ENCODE results near the gene MRPS9.

Gene MRPS9

DNA sequence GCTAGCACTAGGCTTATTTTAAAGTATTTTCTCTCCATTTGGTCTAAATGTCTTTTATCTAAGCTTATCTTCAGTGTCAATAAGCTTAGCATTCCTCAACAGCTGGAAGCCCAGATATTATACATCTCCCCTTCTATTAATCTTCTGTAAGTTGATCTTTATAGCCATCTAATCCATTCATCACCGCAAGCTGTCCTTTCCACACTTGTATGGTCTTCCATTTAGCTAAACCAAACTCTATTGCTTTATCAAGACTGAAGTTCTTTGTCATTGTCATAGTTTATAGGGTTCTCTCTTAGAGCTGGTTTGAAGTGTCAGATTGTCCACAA lies 102.3 kb downstream of the MRPS9 start:
- Histone ChIP-seq H3K27ac (replicated peaks) (no peak overlapping the region), H3K4me3 (replicated peaks; ENCODE audit: insufficient read depth, low read length) (no peak overlapping the region), H3K27me3 (ENCODE audit: insufficient read depth, poor library complexity, severe bottlenecking) (peaks cover 24% of the 10 kb centered on the region)
- no peak for DNase-seq (ENCODE audit: low read depth in 1 of 2, low spot score in 1 of 2)
- TF ChIP-seq GABPA (IDR thresholded peaks at IDR 0.05; ENCODE audit: low read depth): no peak
- TF ChIP-seq SPI1 (IDR thresholded peaks at IDR 0.05; ENCODE audit: borderline replicate concordance, low read depth): no peak
- no peak for TF ChIP-seq POLR2AphosphoS5 (IDR thresholded peaks at IDR 0.05; ENCODE audit: low read depth)
- TF ChIP-seq CTCF (IDR thresholded peaks at IDR 0.05; ENCODE audit: insufficient read depth, low read length): no peak

DNA sequence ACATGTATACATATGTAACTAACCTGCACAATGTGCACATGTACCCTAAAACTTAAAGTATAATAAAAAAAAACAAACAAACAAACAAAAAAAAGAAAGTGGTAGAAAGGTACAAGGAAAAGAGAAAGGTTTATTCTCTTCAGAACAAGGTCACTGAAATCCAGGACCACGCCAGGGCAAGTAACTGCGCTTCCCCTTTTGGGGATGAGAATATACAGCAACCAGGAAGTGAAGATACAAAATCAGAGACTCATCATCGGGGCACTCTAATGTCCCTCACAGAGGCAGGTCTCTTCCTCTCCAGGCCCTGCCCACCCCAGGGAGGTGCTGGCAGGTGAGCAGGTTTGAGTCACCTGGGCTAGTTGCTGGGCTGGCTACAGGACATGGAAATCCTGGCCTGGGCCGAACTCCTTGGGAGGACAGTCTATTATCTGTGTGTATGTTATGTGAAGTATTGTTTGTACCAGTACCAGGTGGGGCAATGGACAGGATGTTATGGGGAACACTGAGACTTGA lies 103.3 kb downstream of the MRPS9 start:
- Histone ChIP-seq H3K4me3 (replicated peaks; ENCODE audit: insufficient read depth, low read length) (no peak overlapping the region), H3K27ac (replicated peaks) (no peak overlapping the region), H3K27me3 (ENCODE audit: insufficient read depth, poor library complexity, severe bottlenecking) (peaks cover 24% of the 10 kb centered on the region)
- DNase-seq (ENCODE audit: low read depth in 1 of 2, low spot score in 1 of 2): no peak
- TF ChIP-seq GABPA (IDR thresholded peaks at IDR 0.05; ENCODE audit: low read depth) (no peak), POLR2AphosphoS5 (IDR thresholded peaks at IDR 0.05; ENCODE audit: low read depth) (no peak), SPI1 (IDR thresholded peaks at IDR 0.05; ENCODE audit: borderline replicate concordance, low read depth) (peak; percentile 88), CTCF (IDR thresholded peaks at IDR 0.05; ENCODE audit: insufficient read depth, low read length) (no peak)
- TF ChIP-seq, protein P1, sequence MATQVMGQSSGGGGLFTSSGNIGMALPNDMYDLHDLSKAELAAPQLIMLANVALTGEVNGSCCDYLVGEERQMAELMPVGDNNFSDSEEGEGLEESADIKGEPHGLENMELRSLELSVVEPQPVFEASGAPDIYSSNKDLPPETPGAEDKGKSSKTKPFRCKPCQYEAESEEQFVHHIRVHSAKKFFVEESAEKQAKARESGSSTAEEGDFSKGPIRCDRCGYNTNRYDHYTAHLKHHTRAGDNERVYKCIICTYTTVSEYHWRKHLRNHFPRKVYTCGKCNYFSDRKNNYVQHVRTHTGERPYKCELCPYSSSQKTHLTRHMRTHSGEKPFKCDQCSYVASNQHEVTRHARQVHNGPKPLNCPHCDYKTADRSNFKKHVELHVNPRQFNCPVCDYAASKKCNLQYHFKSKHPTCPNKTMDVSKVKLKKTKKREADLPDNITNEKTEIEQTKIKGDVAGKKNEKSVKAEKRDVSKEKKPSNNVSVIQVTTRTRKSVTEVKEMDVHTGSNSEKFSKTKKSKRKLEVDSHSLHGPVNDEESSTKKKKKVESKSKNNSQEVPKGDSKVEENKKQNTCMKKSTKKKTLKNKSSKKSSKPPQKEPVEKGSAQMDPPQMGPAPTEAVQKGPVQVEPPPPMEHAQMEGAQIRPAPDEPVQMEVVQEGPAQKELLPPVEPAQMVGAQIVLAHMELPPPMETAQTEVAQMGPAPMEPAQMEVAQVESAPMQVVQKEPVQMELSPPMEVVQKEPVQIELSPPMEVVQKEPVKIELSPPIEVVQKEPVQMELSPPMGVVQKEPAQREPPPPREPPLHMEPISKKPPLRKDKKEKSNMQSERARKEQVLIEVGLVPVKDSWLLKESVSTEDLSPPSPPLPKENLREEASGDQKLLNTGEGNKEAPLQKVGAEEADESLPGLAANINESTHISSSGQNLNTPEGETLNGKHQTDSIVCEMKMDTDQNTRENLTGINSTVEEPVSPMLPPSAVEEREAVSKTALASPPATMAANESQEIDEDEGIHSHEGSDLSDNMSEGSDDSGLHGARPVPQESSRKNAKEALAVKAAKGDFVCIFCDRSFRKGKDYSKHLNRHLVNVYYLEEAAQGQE (IDR thresholded peaks at IDR 0.05; ENCODE audit: insufficient replicate concordance, low read depth): no peak

DNA sequence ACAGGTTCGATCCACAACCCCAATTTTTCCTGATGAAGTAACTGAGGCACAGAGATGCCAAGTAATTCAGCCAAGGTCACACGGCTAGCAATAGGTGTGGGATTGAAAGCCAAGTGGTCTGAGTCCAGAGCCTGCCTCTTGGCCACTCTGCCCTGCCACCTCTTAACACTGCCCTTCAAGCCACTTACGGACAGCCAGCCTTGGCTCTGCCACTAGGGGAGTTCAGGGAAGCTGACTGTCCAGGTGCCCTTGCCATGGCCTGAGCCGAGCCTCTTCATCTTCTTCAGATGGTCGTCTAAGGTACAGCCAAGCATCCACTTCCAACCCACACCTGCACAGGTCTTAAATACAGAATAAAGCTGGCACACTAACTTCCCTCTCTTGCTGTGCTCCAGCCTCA lies 104.4 kb downstream of the MRPS9 start:
- TF ChIP-seq POLR2AphosphoS5 (IDR thresholded peaks at IDR 0.05; ENCODE audit: low read depth): no peak
- TF ChIP-seq, protein P1 (IDR thresholded peaks at IDR 0.05; ENCODE audit: insufficient replicate concordance, low read depth): no peak
- TF ChIP-seq GABPA (IDR thresholded peaks at IDR 0.05; ENCODE audit: low read depth): no peak
- TF ChIP-seq CTCF (IDR thresholded peaks at IDR 0.05; ENCODE audit: insufficient read depth, low read length): no peak
- no peak for TF ChIP-seq SPI1 (IDR thresholded peaks at IDR 0.05; ENCODE audit: borderline replicate concordance, low read depth)
- Histone ChIP-seq H3K27me3 (ENCODE audit: insufficient read depth, poor library complexity, severe bottlenecking) (peaks cover 28% of the 10 kb centered on the region), H3K27ac (replicated peaks) (no peak overlapping the region), H3K4me3 (replicated peaks; ENCODE audit: insufficient read depth, low read length) (no peak overlapping the region)
- no peak for DNase-seq (ENCODE audit: low read depth in 1 of 2, low spot score in 1 of 2)

DNA sequence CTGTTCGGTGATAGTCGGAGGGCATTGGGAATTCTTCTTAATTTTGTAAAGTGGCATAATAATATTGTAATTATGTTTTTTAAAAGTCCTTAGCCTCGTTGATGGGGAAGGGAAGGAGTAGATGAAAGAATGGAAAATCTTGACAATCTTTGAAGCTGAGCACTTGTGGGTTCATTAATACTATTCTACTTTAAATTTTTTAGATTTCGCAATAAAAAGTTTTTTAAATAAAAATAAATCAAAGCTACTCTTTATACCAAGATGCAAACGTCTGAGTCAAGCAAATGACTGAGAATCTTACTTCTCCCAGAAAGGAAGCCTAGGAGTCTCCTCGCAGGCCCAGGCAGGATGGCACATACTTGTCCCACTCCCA lies 105.2 kb downstream of the MRPS9 start:
- TF ChIP-seq CTCF (IDR thresholded peaks at IDR 0.05; ENCODE audit: insufficient read depth, low read length): no peak
- no peak for TF ChIP-seq SPI1 (IDR thresholded peaks at IDR 0.05; ENCODE audit: borderline replicate concordance, low read depth)
- TF ChIP-seq POLR2AphosphoS5 (IDR thresholded peaks at IDR 0.05; ENCODE audit: low read depth): no peak
- TF ChIP-seq GABPA (IDR thresholded peaks at IDR 0.05; ENCODE audit: low read depth): no peak
- TF ChIP-seq, protein P1 (IDR thresholded peaks at IDR 0.05; ENCODE audit: insufficient replicate concordance, low read depth): no peak
- Histone ChIP-seq H3K27me3 (ENCODE audit: insufficient read depth, poor library complexity, severe bottlenecking) (peaks cover 30% of the 10 kb centered on the region), H3K27ac (replicated peaks) (no peak overlapping the region), H3K4me3 (replicated peaks; ENCODE audit: insufficient read depth, low read length) (no peak overlapping the region)
- no peak for DNase-seq (ENCODE audit: low read depth in 1 of 2, low spot score in 1 of 2)

Data from HL-60 (cell line).